A549 (cell line): ENCODE results near the gene DAZAP1. TPM values are rescaled to one million over a fixed set of nuclear protein-coding genes. Genes with fewer than 3 reads are reported as not detected.

Source experiments
- ATAC-seq, 2 experiments: fragments of 200-7000 bp in 1 of 2; fragments of >200 bp in 1 of 2; cut with Nextera tagmentation in 1 of 2; cut with Tn5 transposase in 1 of 2; 3 replicates each; pipeline versions ENCODE4 v1.8.0 to v1.9.1; 2018 to 2020; ENCODE audit warnings: mild to moderate bottlenecking in 1 of 2, moderate library complexity in 1 of 2
- CTCF ChIA-PET: fragments of 300-600 bp; sonication (Branson Sonifier 250); formaldehyde crosslinking; extraction: SDS; loops from one replicate; lab custom pipeline; 2021; ENCODE audit warnings: antibody characterized with exemption, inconsistent platforms; lab: Yijun Ruan, JAX
- POLR2A ChIA-PET: fragments of 350-600 bp; formaldehyde crosslinking; extraction: SDS; loops from one replicate; lab custom pipeline; 2021; ENCODE audit warnings: antibody characterized with exemption, inconsistent platforms; lab: Yijun Ruan, JAX
- DNase-seq, 2 experiments: peaks; one replicate each; pipeline versions ENCODE4 v3.0.0 to v3.0.0-alpha.2; 2011 to 2016; ENCODE audit warnings: low read depth in 1 of 2, low spot score in 1 of 2
- FAIRE-seq: peaks from 2 replicates; lab custom pipeline; 2011; peaks lifted over from hg19 to GRCh38; lab: Jason Lieb, UNC
- H3K27ac ChIP-seq, 2 experiments: fragments of >200 bp; sonication (Bioruptor Twin); formaldehyde crosslinking; 3 replicates each; pipeline ENCODE4 v1.5.1; 2016 to 2017
- H3K4me1 ChIP-seq: fragments of >200 bp; sonication (Bioruptor Twin); formaldehyde crosslinking; 3 replicates; pipeline ENCODE4 v1.6.1; 2016
- H3K4me2 ChIP-seq: fragments of >200 bp; sonication (Bioruptor Twin); formaldehyde crosslinking; 3 replicates; pipeline ENCODE4 v1.6.1; 2016
- H3K4me3 ChIP-seq: fragments of >200 bp; sonication (Bioruptor Twin); formaldehyde crosslinking; 3 replicates; pipeline ENCODE4 v1.5.1; 2016
- H3K9me3 ChIP-seq: fragments of >200 bp; sonication (Bioruptor Twin); formaldehyde crosslinking; 3 replicates; pipeline ENCODE4 v1.6.1; 2016
- ATOH8 ChIP-seq: fragments of 250-450 bp; sonication (Bioruptor Pico); IDR thresholded peaks from 2 replicates; pipeline ENCODE4 v1.5.0; 2020; ENCODE audit warnings: low read depth, mild to moderate bottlenecking, moderate library complexity
- BCL3 ChIP-seq: fragments of >200 bp; sonication (Bioruptor Twin); formaldehyde crosslinking; IDR thresholded peaks from 3 replicates; pipeline ENCODE4 v1.6.1; 2016
- CBX2 ChIP-seq: fragments of 200-600 bp; sonication (generic); IDR thresholded peaks from 2 replicates; pipeline ENCODE4 v1.6.1; 2016; ENCODE audit warnings: low read depth, mild to moderate bottlenecking, borderline replicate concordance
- CHD2 ChIP-seq: fragments of 150-350 bp; IDR thresholded peaks from 2 replicates; pipeline ENCODE4 v1.6.1; 2014; ENCODE audit warnings: low read length; ENCODE audit not compliant: partially characterized antibody
- CHD4 ChIP-seq: fragments of 200-600 bp; sonication (generic); IDR thresholded peaks from 2 replicates; pipeline ENCODE4 v1.6.1; 2016; ENCODE audit warnings: antibody characterized with exemption, mild to moderate bottlenecking, borderline replicate concordance
- CTCF ChIP-seq: fragments of >200 bp; sonication (Bioruptor Twin); formaldehyde crosslinking; IDR thresholded peaks from 3 replicates; pipeline ENCODE4 v1.5.1; 2016
- EHF ChIP-seq: fragments of 250-450 bp; sonication (Bioruptor Pico); IDR thresholded peaks from 2 replicates; pipeline ENCODE4 v1.5.0; 2020; ENCODE audit warnings: mild to moderate bottlenecking
- EHMT2 ChIP-seq: fragments of 200-600 bp; sonication (generic); IDR thresholded peaks from 2 replicates; pipeline ENCODE4 v1.6.1; 2016; ENCODE audit warnings: antibody characterized with exemption, low read depth, mild to moderate bottlenecking, moderate library complexity
- EP300 ChIP-seq, 2 experiments: fragments of >200 bp; sonication (Bioruptor Twin); formaldehyde crosslinking; IDR thresholded peaks; 2 replicates in 1 of 2; 3 replicates in 1 of 2; pipeline ENCODE4 v1.6.1; 2016 to 2017
- FOSB ChIP-seq: fragments of 250-450 bp; sonication (Bioruptor Pico); IDR thresholded peaks from 2 replicates; pipeline ENCODE4 v1.5.0; 2020; ENCODE audit warnings: mild to moderate bottlenecking, moderate library complexity
- HDAC2 ChIP-seq: fragments of 200-600 bp; sonication (generic); IDR thresholded peaks from 2 replicates; pipeline ENCODE4 v1.6.1; 2016
- HES2 ChIP-seq: fragments of >200 bp; sonication (Bioruptor Twin); formaldehyde crosslinking; IDR thresholded peaks from 2 replicates; pipeline ENCODE4 v1.6.1; 2016
- HMGXB4 ChIP-seq: fragments of 250-450 bp; sonication (Bioruptor Pico); IDR thresholded peaks from 2 replicates; pipeline ENCODE4 v1.5.0; 2021; ENCODE audit warnings: mild to moderate bottlenecking, moderate library complexity, borderline replicate concordance
- HOXA7 ChIP-seq: fragments of 250-450 bp; sonication (Bioruptor Pico); IDR thresholded peaks from 2 replicates; pipeline ENCODE4 v1.5.0; 2020; ENCODE audit warnings: mild to moderate bottlenecking, moderate library complexity
- HOXB5 ChIP-seq: fragments of 250-450 bp; sonication (Bioruptor Pico); IDR thresholded peaks from 2 replicates; pipeline ENCODE4 v1.5.0; 2020; ENCODE audit warnings: mild to moderate bottlenecking, moderate library complexity
- KDM1A ChIP-seq: fragments of 200-600 bp; sonication (generic); IDR thresholded peaks from 2 replicates; pipeline ENCODE4 v1.6.1; 2016; ENCODE audit warnings: low read depth, mild to moderate bottlenecking
- MAZ ChIP-seq: fragments of 150-350 bp; IDR thresholded peaks from 2 replicates; pipeline ENCODE4 v1.6.1; 2014; ENCODE audit warnings: antibody characterized with exemption, low read depth, low read length, borderline replicate concordance
- NPAS2 ChIP-seq: fragments of 250-450 bp; sonication (Bioruptor Pico); IDR thresholded peaks from 2 replicates; pipeline ENCODE4 v1.8.0; 2022; ENCODE audit warnings: mild to moderate bottlenecking, moderate library complexity, borderline replicate concordance
- PBX3 ChIP-seq: IDR thresholded peaks from 2 replicates; pipeline ENCODE4 v1.6.1; 2012
- POLR2A ChIP-seq: IDR thresholded peaks from 2 replicates; pipeline ENCODE4 v1.6.1; 2012; ENCODE audit warnings: mild to moderate bottlenecking, low read length
- RARB ChIP-seq: fragments of 250-450 bp; sonication (Bioruptor Pico); IDR thresholded peaks from 2 replicates; pipeline ENCODE4 v1.8.0; 2021; ENCODE audit warnings: mild to moderate bottlenecking, moderate library complexity
- RNF2 ChIP-seq: fragments of 200-600 bp; sonication (generic); IDR thresholded peaks from 2 replicates; pipeline ENCODE4 v1.6.1; 2016; ENCODE audit warnings: low read depth, mild to moderate bottlenecking, antibody characterized with exemption, moderate library complexity, borderline replicate concordance
- SMC3 ChIP-seq: fragments of >200 bp; sonication (Bioruptor Twin); formaldehyde crosslinking; IDR thresholded peaks from 3 replicates; pipeline ENCODE4 v1.6.1; 2018; ENCODE audit warnings: inconsistent platforms
- ZFP36 ChIP-seq: fragments of 450-650 bp; IDR thresholded peaks from 2 replicates; pipeline ENCODE4 v1.6.1; 2014; ENCODE audit warnings: borderline replicate concordance; ENCODE audit not compliant: partially characterized antibody
- ZSCAN20 ChIP-seq: fragments of 250-450 bp; sonication (Bioruptor Pico); IDR thresholded peaks from 2 replicates; pipeline ENCODE4 v1.8.0; 2022; ENCODE audit warnings: mild to moderate bottlenecking, moderate library complexity
- WGBS: methylation state at CpG from one replicate; pipeline ENCODE4 v1.1.6; 2017; ENCODE audit errors: missing lambda C conversion rate; 5-methylcytosine and 5-hydroxymethylcytosine counted together
- polyA plus RNA-seq, 4 experiments: library from polyadenylated mRNA; depleted of rRNA in 3 of 4; stranded (reverse); fragments of >200 nt; fragmentation: RNase III in 1 of 4; extraction: RNeasy Plus Mini Kit Qiagen cat#74134 plus additional on column Dnase treatment in 1 of 4; gene quantifications; 2 replicates in 3 of 4; 3 replicates in 1 of 4; pipeline ENCODE4 v1.2.3, GENCODE V29; 2011 to 2017

DAZAP1 gene
- polyA plus RNA-seq, 2 of the 4 experiments (the other 2 are of a cell fraction), result 58.9 to 86.3 TPM

- no peak overlapping the region for H3K27ac ChIP-seq
- POLR2A ChIA-PET, result no interaction called here
- no peaks in the 10 kb centered on the region for H3K9me3 ChIP-seq
- no peak overlapping the region for H3K4me3 ChIP-seq
- 82% methylated on average over 8 of the region's 37 CpGs for WGBS
- ATAC-seq (no peak), DNase-seq (no peak), FAIRE-seq (no peak)
- CTCF ChIA-PET, result no interaction called here
- TF ChIP-seq RNF2 (no peak), KDM1A (no peak), RARB (CRISPR knock-in tag) (no peak), MAZ (no peak), HES2 (no peak), HMGXB4 (CRISPR knock-in tag) (no peak), ZFP36 (no peak), EP300 (IDR thresholded peaks at IDR 0.05) (no peak), POLR2A (no peak), HDAC2 (no peak), CBX2 (no peak), EHMT2 (no peak), HOXA7 (no peak), CTCF (no peak), BCL3 (no peak), FOSB (CRISPR knock-in tag) (no peak), SMC3 (no peak)
- H3K4me2 ChIP-seq, result no peak overlapping the region
- peaks cover 10% of the 10 kb centered on the region; the same call in 2 of the 3 replicates for H3K4me1 ChIP-seq
Observed at GRCh38 chr19:1482361-1483130, 75.2 kb downstream of the DAZAP1 start.

GRCh38 chr19:1483131-1483978 lies 76.0 kb downstream of the DAZAP1 start:
- ChIA-PET CTCF (no interaction called here), POLR2A (no interaction called here)
- TF ChIP-seq CHD2, result no peak
- no peak for TF ChIP-seq ZSCAN20
- TF ChIP-seq CTCF, result no peak
- no peak for TF ChIP-seq HOXB5 (CRISPR knock-in tag)
- no peak for TF ChIP-seq PBX3
- no peak for TF ChIP-seq NPAS2
- TF ChIP-seq FOSB (CRISPR knock-in tag), result no peak
- TF ChIP-seq HDAC2, result no peak
- TF ChIP-seq EHF (CRISPR knock-in tag), result no peak
- TF ChIP-seq KDM1A, result no peak
- no peak for TF ChIP-seq ATOH8 (CRISPR knock-in tag)
- no peak for TF ChIP-seq CHD4
- H3K4me2 ChIP-seq, result no peak overlapping the region
- H3K4me1 ChIP-seq, result 0 out of 3 replicates have a peak, but pooled peaks cover 4% of the 10 kb centered on the region
- no peak overlapping the region for H3K27ac ChIP-seq
- no peaks in the 10 kb centered on the region for H3K9me3 ChIP-seq
- FAIRE-seq (no peak), ATAC-seq (no peak), DNase-seq (no peak)
- no peak overlapping the region for H3K4me3 ChIP-seq
- 97% methylated on average over 6 of the region's 77 CpGs for WGBS
